SH-SY5Y (cell line): ENCODE measurements around the gene OXTR.

Experiments
- GATA2 ChIP-seq: IDR thresholded peaks from 2 replicates; pipeline ENCODE4 v1.6.1; 2011; ENCODE audit warnings: mild to moderate bottlenecking, low read depth, low read length
- GATA3 ChIP-seq: IDR thresholded peaks from 2 replicates; pipeline ENCODE4 v1.6.1; 2011; ENCODE audit warnings: low read depth, mild to moderate bottlenecking, low read length, moderate library complexity

- no peak for TF ChIP-seq GATA2
- TF ChIP-seq GATA3: no peak
Observed at GRCh38 chr3:8764528-8764927, 4.9 kb downstream of the OXTR start.
